Suprapubic skin (tissue), 4 donors: ENCODE data around the gene AK1.
A peak's percentile ranks its signal among the peaks of the same experiment; 100 is the strongest.

Experiments used
- CTCF ChIP-seq, 2 donors: fragments of 200-600 bp in 1 of 2; fragments of 450-650 bp in 1 of 2; sonication (generic) in 1 of 2; IDR thresholded peaks; one replicate each; pipeline ENCODE4 v1.5.1; 2016 to 2019; ENCODE audit warnings: antibody characterized with exemption in 2 of 2, mild to moderate bottlenecking in 1 of 2, moderate library complexity in 1 of 2
- EP300 ChIP-seq: sonication (generic); formaldehyde crosslinking; IDR thresholded peaks from one replicate; pipeline ENCODE4 v1.6.1; 2017; ENCODE audit warnings: antibody characterized with exemption
- POLR2A ChIP-seq, 2 donors: fragments of 450-650 bp; IDR thresholded peaks; one replicate each; pipeline ENCODE4 v1.6.1; 2017; ENCODE audit warnings: antibody characterized with exemption in 2 of 2, mild to moderate bottlenecking in 2 of 2, moderate library complexity in 2 of 2
- POLR2AphosphoS5 ChIP-seq, 3 donors: sonication (generic); formaldehyde crosslinking; IDR thresholded peaks; one replicate each; pipeline ENCODE4 v1.6.1; 2017; ENCODE audit warnings: antibody characterized with exemption in 3 of 3

- TF ChIP-seq CTCF (IDR thresholded peaks at IDR 0.05), result no peak
- TF ChIP-seq POLR2AphosphoS5 (IDR thresholded peaks at IDR 0.05), result no peak
- TF ChIP-seq POLR2A (IDR thresholded peaks at IDR 0.05), result peak in 1 of 2 donors; percentile 56
- TF ChIP-seq EP300, result no peak
Measured at GRCh38 chr9:127899128-127899943, 21.9 kb upstream of the AK1 start, which contains the start of gene ST6GALNAC6.
